HepG2 (cell line): ENCODE data around the gene SEMA3C. TPM values are rescaled to one million over a fixed set of nuclear protein-coding genes. Genes with fewer than 3 reads are reported as not detected.

Experiments
- ATAC-seq: fragments of 200-7000 bp; cut with Tn5 transposase; 3 replicates; pipeline ENCODE4 v1.9.1; 2020; ENCODE audit warnings: mild to moderate bottlenecking, moderate library complexity
- BruUV-seq: library from RNA; stranded (reverse); fragments of 400-500 nt; replicated peaks from 2 replicates; lab custom pipeline; 2021; lab: Mats Ljungman, UMichigan
- CTCF ChIA-PET: fragments of 300-600 bp; formaldehyde crosslinking; extraction: SDS; loops from one replicate; lab custom pipeline; 2021; ENCODE audit warnings: low total read pairs, inconsistent platforms, low intra/inter-chr PET ratio; lab: Yijun Ruan, JAX
- POLR2A ChIA-PET: fragments of 350-600 bp; sonication (Branson Sonifier 250); formaldehyde crosslinking; loops from one replicate; lab custom pipeline; 2020; ENCODE audit warnings: antibody characterized with exemption, inconsistent platforms; lab: Yijun Ruan, JAX
- DNase-seq: peaks from one replicate; pipeline ENCODE4 v3.0.0-alpha.2; 2015; ENCODE audit warnings: low spot score
- FAIRE-seq: peaks from 3 replicates; lab custom pipeline; 2011; peaks lifted over from hg19 to GRCh38; lab: Jason Lieb, UNC
- H2AFZ ChIP-seq: one replicate; pipeline ENCODE4 v1.6.1; 2011; ENCODE audit warnings: low read length, inconsistent platforms
- H3K27ac ChIP-seq: fragments of 300-600 bp; 3 replicates; pipeline ENCODE4 v1.8.0; 2011; ENCODE audit warnings: mixed run types, mild to moderate bottlenecking, mixed read lengths, low read length, inconsistent platforms; ENCODE audit not compliant: insufficient read depth; ENCODE audit errors: extremely low read length
- H3K27me3 ChIP-seq, 2 experiments: fragments of 200-600 bp in 1 of 2; 2 replicates in 1 of 2; 3 replicates in 1 of 2; pipeline versions ENCODE4 v1.6.0 to v1.8.0; 2011; ENCODE audit warnings: low read length in 2 of 2, mild to moderate bottlenecking in 2 of 2, moderate library complexity in 2 of 2, inconsistent platforms in 1 of 2; ENCODE audit not compliant: insufficient read depth in 2 of 2, control insufficient read depth in 1 of 2
- H3K36me3 ChIP-seq, 2 experiments: fragments of 200-600 bp in 1 of 2; replicated peaks in 1 of 2; 2 replicates in 1 of 2; 3 replicates in 1 of 2; pipeline versions ENCODE4 v1.5.1 to v1.8.0; 2011; ENCODE audit warnings: low read length in 2 of 2, inconsistent platforms in 1 of 2; ENCODE audit not compliant: insufficient read depth in 2 of 2, control insufficient read depth in 1 of 2
- H3K4me1 ChIP-seq: 2 replicates; pipeline ENCODE4 v1.5.1; 2012; ENCODE audit warnings: low read length, inconsistent platforms; ENCODE audit not compliant: insufficient read depth
- H3K4me2 ChIP-seq: 2 replicates; pipeline ENCODE4 v1.6.0; 2011; ENCODE audit warnings: low read depth, low read length, inconsistent platforms
- H3K4me3 ChIP-seq, 3 experiments: fragments of 200-600 bp in 1 of 3; sonication (generic), shearing (Covaris generic) in 1 of 3; replicated peaks in 1 of 3; 2 replicates each; pipeline ENCODE4 v1.5.1; 2011 to 2016; ENCODE audit warnings: low read length in 3 of 3, inconsistent platforms in 2 of 3, low read depth in 2 of 3, mild to moderate bottlenecking in 2 of 3, control low read depth in 1 of 3, mixed read lengths in 1 of 3; ENCODE audit not compliant: insufficient read depth in 1 of 3
- H3K79me2 ChIP-seq: one replicate; pipeline ENCODE4 v1.6.1; 2011; ENCODE audit warnings: low read length, inconsistent platforms; ENCODE audit not compliant: insufficient read depth
- H3K9ac ChIP-seq: 2 replicates; pipeline ENCODE4 v1.6.0; 2011; ENCODE audit warnings: mild to moderate bottlenecking, low read depth, low read length, inconsistent platforms; ENCODE audit not compliant: insufficient read depth
- H3K9me3 ChIP-seq: 2 replicates; pipeline ENCODE4 v1.5.1; 2012; ENCODE audit warnings: mild to moderate bottlenecking, low read length
- H4K20me1 ChIP-seq: 2 replicates; pipeline ENCODE4 v1.6.0; 2011; ENCODE audit warnings: inconsistent platforms, mild to moderate bottlenecking, low read length, moderate library complexity; ENCODE audit not compliant: insufficient read depth
- ATF7 ChIP-seq, 2 experiments: fragments of 450-650 bp in 1 of 2; sonication (generic) in 1 of 2; formaldehyde crosslinking in 1 of 2; IDR thresholded peaks; 2 replicates each; pipeline versions ENCODE4 v1.4.0 to v1.6.1; 2016 to 2020; ENCODE audit warnings: antibody characterized with exemption in 1 of 2, mild to moderate bottlenecking in 1 of 2, missing genetic modification reagents in 1 of 2
- ATF7-NPFF ChIP-seq: sonication (generic); formaldehyde crosslinking; IDR thresholded peaks from 2 replicates; pipeline ENCODE4 v1.8.1; 2023; ENCODE audit warnings: mild to moderate bottlenecking, low read depth, missing genetic modification reagents, moderate library complexity
- CREB1 ChIP-seq, 2 experiments: fragments of 450-650 bp in 1 of 2; IDR thresholded peaks; 2 replicates each; pipeline ENCODE4 v1.6.1; 2016 to 2017; ENCODE audit warnings: control low read depth in 1 of 2, mild to moderate bottlenecking in 1 of 2, missing compliant biosample characterization in 1 of 2, missing genetic modification characterization in 1 of 2
- ZSCAN12 ChIP-seq: sonication (generic); formaldehyde crosslinking; IDR thresholded peaks from 2 replicates; pipeline ENCODE4 v1.9.0; 2021; ENCODE audit warnings: mild to moderate bottlenecking, missing genetic modification reagents
- WGBS: methylation state at CpG from one replicate; pipeline ENCODE4 v1.1.6; 2017; ENCODE audit warnings: low lambda C conversion rate; 5-methylcytosine and 5-hydroxymethylcytosine counted together
- in situ Hi-C: cut with HindIII; loops from 2 replicates; pipeline ENCODE4 v1.10.0; 2017; ENCODE audit warnings: low pct_unique_long_range_greater_than_20kb; ENCODE audit not compliant: extremely low pct_ligation_motif_present
- intact Hi-C: fragments of 100-400 bp; cut with micrococcal nuclease; formaldehyde crosslinking; loops from one replicate; pipeline ENCODE4 v1.10.0; 2022; ENCODE audit not compliant: unreplicated experiment
- polyA plus RNA-seq, 8 experiments: library from polyadenylated mRNA; depleted of rRNA in 3 of 8; stranded (reverse) in 7 of 8; unstranded in 1 of 8; fragments of >200 nt; fragmentation: Illumina TruSeq in 4 of 8; extraction: Trizol in 4 of 8; gene quantifications; 2 replicates each; pipeline versions ENCODE4 v1.2.1 to v1.2.3, GENCODE V29; 2011 to 2016; ENCODE audit warnings: low read depth in 4 of 8, missing spikeins in 1 of 8, mixed read lengths in 1 of 8; ENCODE audit not compliant: insufficient read depth in 1 of 8
- total RNA-seq, 5 experiments: library from RNA; depleted of rRNA; stranded (reverse); fragments of >200 nt; fragmentation: Illumina TruSeq; extraction: Trizol; gene quantifications; 2 replicates each; pipeline ENCODE4 v1.2.3, GENCODE V29; 2016; ENCODE audit warnings: low read depth in 1 of 5
- TF ChIP-seq, protein P1 (sequence below): IDR thresholded peaks from 2 replicates; pipeline ENCODE4 v1.6.1; 2016; ENCODE audit warnings: low read depth, control low read depth

SEMA3C gene
- total and polyA plus RNA-seq, 2 of the 13 experiments (the other 11 are each of a cell fraction or from before 2014, with no cell fraction given) = 0.05 to 0.13 TPM

DNA sequence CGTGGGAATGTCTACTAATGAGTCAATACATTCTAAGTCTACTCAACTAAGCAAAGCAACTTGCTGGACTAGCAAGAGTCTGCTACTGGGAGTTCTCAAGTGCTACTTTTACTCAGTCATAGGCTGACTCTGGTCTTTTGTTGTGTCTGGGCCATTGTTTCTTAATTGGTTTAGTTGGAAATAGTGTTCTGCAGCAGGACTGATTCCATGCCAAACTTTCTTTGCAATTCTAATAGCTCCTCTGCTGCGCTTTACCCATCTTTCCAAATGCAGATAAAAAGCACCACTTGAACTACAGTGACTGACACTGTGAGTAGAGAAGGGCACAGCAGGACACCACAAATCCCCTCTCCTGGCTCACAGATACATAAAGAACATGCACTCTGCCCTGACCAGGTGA lies 154.7 kb downstream of the SEMA3C start (continued):
- TF ChIP-seq, protein P1, sequence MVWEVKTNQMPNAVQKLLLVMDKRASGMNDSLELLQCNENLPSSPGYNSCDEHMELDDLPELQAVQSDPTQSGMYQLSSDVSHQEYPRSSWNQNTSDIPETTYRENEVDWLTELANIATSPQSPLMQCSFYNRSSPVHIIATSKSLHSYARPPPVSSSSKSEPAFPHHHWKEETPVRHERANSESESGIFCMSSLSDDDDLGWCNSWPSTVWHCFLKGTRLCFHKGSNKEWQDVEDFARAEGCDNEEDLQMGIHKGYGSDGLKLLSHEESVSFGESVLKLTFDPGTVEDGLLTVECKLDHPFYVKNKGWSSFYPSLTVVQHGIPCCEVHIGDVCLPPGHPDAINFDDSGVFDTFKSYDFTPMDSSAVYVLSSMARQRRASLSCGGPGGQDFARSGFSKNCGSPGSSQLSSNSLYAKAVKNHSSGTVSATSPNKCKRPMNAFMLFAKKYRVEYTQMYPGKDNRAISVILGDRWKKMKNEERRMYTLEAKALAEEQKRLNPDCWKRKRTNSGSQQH (CRISPR knock-in tag) = no peak
- no peak for TF ChIP-seq ZSCAN12 (CRISPR knock-in tag)

- H3K79me2 ChIP-seq = no peaks in the 10 kb centered on the region
- H3K4me3 ChIP-seq = no peak overlapping the region
- H3K9me3 ChIP-seq = no peaks in the 10 kb centered on the region
- no peaks in the 10 kb centered on the region for H3K27me3 ChIP-seq
- DNase-seq (no peak), FAIRE-seq (no peak), ATAC-seq (no peak)
- ChIA-PET POLR2A (no interaction called here), CTCF (no interaction called here)
- in situ Hi-C loops = no loop called here
- H2AFZ ChIP-seq = no peak overlapping the region
- H3K4me1 ChIP-seq = no peaks in the 10 kb centered on the region
- 12% methylated on average over 4 of the region's 4 CpGs for WGBS
- H4K20me1 ChIP-seq = no peaks in the 10 kb centered on the region
- no peak overlapping the region for H3K4me2 ChIP-seq
- TF ChIP-seq ATF7-NPFF (CRISPR knock-in tag) = no peak
- peak; percentile 61; the same call in 1 of the 2 replicates for TF ChIP-seq ATF7 (IDR thresholded peaks at IDR 0.05)
- TF ChIP-seq ATF7 (CRISPR knock-in tag; IDR thresholded peaks at IDR 0.05) = no peak
- peak; percentile 50 for TF ChIP-seq CREB1 (IDR thresholded peaks at IDR 0.05)
- TF ChIP-seq CREB1 (CRISPR knock-in tag; IDR thresholded peaks at IDR 0.05) = no peak
- BruUV-seq = no TSS peak
- H3K27ac ChIP-seq = no peak overlapping the region
- intact Hi-C loops = no loop called here
- no peaks in the 10 kb centered on the region for H3K36me3 ChIP-seq
- H3K9ac ChIP-seq = no peak overlapping the region
Measured at GRCh38 chr7:80763704-80764103, 155.1 kb downstream of the SEMA3C start.
